Measurements from ENCODE around the gene TSPAN18.

The TSPAN18 gene

DNA sequence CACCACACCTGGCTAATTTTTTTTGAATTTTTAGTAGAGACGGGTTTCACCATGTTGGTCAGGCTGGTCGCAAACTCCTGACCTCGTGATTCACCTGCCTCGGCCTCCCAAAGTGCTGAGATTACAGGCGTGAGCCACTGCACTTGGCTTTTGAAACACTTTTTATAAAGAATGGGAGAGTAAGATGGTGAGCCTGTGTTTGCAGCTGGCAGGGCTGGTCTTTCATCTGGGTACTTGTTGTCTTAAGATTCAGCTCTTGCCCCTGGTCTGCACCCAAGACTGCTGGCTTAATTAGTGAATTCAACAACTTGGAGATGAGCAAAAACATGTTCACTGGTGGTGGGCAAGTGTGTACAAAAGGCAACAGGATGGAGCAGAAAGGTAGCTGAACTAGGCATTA lies 4.0 kb downstream of the TSPAN18 start:
- Histone ChIP-seq H3K4me1 (ENCODE audit: insufficient read depth, insufficient read length) (peaks cover 37% of the 10 kb centered on the region), H3K9me3 (ENCODE audit: insufficient read depth, low read length) (no peaks in the 10 kb centered on the region), H3K27me3 (ENCODE audit: insufficient read depth, insufficient read length) (no peaks in the 10 kb centered on the region)

DNA sequence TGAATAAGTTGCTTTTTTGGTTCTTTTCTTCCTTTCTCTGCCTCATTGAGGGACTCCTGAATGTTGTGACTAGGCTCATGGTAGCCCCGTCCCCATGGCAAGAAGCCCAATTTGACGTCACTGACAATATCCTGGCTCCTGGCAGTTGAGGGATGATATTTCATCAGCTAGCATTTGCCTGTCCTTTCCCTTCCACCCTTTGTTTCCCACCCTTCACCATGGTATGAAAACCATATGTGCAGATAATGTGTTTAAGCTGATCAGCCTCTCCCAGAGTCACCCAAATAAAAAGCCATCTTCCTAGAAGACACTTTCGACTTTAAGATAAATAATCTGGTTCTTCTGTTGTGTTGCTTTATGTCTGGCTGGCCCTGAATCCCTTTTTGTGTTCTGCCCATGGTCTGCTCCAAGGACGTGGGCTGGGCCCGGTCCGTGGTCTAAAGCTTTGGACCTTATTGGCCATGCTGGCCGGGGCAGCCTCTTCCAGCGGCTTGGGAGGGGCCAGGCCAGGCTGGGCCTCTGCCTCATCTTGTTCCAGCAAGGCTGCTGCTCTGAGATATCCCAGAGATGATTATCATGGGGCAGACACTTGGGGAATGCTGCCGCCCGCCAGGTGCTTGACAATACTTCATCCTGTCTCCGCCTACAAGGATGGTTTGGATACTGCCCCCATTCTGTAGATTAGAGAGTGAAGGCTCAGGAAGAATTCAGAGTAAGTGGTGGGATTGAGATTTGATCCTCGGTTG lies 5.1 kb downstream of the TSPAN18 start:
- no peaks in the 10 kb centered on the region for H3K9me3 ChIP-seq (ENCODE audit: insufficient read depth, low read length)
- no peak for DNase-seq (ENCODE audit: low read depth, low spot score)
- H3K4me3 ChIP-seq (ENCODE audit: insufficient read length, low read depth) = no peak overlapping the region
- no peaks in the 10 kb centered on the region for H3K27me3 ChIP-seq (ENCODE audit: insufficient read depth, insufficient read length)
- peaks cover 20% of the 10 kb centered on the region for H3K36me3 ChIP-seq (ENCODE audit: insufficient read depth, insufficient read length, low read length)
- H3K4me1 ChIP-seq (ENCODE audit: insufficient read depth, insufficient read length) = peaks cover 34% of the 10 kb centered on the region
- no peak overlapping the region for H3K9ac ChIP-seq (ENCODE audit: insufficient read length, low read depth)
- TF ChIP-seq YY1 (IDR thresholded peaks at IDR 0.05; ENCODE audit: insufficient read depth, insufficient read length) = no peak

More for the DNA sequence above, 4.0 kb downstream of the TSPAN18 start:
- TF ChIP-seq YY1 (IDR thresholded peaks at IDR 0.05; ENCODE audit: insufficient read depth, insufficient read length) (no peak), SUZ12 (IDR thresholded peaks at IDR 0.05; ENCODE audit: extremely low read depth, insufficient read depth, insufficient read length) (no peak), ZNF274 (IDR thresholded peaks at IDR 0.05; ENCODE audit: low read depth, low read length) (no peak)
- H3K4me3 ChIP-seq (ENCODE audit: insufficient read length, low read depth) = no peak overlapping the region
- no peak overlapping the region for H3K9ac ChIP-seq (ENCODE audit: insufficient read length, low read depth)
- peaks cover 11% of the 10 kb centered on the region for H3K36me3 ChIP-seq (ENCODE audit: insufficient read depth, insufficient read length, low read length)
- no peak for DNase-seq (ENCODE audit: low read depth, low spot score)

DNA sequence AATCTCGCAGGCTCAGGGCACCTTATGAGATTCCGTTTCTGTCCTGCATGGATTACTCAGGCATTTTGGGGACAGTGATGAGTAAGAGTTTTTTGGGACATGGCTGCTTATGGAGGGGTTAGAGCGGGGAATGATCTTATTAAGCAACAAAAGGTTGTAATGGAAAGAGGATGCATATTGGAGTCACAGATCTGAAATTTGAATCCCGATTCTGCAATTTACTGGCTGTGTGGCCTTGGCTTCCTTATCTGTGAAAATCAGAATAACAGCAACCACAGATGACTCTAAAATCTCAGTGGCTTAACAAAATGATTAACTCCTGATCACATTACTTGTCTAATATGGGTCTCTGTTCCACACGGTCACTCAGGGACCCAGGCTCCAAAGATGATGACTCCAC lies 5.8 kb downstream of the TSPAN18 start:
- no peak for TF ChIP-seq ZNF274 (IDR thresholded peaks at IDR 0.05; ENCODE audit: low read depth, low read length)
- TF ChIP-seq YY1 (IDR thresholded peaks at IDR 0.05; ENCODE audit: insufficient read depth, insufficient read length) = no peak
- TF ChIP-seq SUZ12 (IDR thresholded peaks at IDR 0.05; ENCODE audit: extremely low read depth, insufficient read depth, insufficient read length) = no peak
- Histone ChIP-seq H3K27me3 (ENCODE audit: insufficient read depth, insufficient read length) (no peaks in the 10 kb centered on the region), H3K36me3 (ENCODE audit: insufficient read depth, insufficient read length, low read length) (peaks cover 27% of the 10 kb centered on the region), H3K4me1 (ENCODE audit: insufficient read depth, insufficient read length) (peaks cover 34% of the 10 kb centered on the region), H3K9ac (ENCODE audit: insufficient read length, low read depth) (no peak overlapping the region), H3K4me3 (ENCODE audit: insufficient read length, low read depth) (no peak overlapping the region), H3K9me3 (ENCODE audit: insufficient read depth, low read length) (no peaks in the 10 kb centered on the region)
- no peak for DNase-seq (ENCODE audit: low read depth, low spot score)

DNA sequence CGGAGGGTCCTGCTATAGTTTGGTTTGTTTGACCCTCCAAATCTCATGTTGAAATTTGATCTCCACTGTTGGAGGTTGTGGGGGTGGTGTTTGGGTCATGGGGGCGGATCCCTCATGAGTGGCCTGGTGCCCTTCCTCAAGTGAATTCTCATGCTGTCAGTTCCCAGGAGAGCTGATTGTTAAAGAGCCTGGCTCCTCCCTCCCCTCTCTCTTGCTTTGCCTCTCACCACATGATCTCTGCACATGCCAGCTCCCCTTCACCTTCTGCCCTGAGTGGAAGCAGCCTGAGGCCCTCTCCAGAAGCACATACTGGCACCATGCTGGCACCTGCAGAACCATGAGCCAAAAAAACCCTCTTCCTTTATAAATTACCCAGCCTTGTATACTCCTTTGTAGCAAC lies 7.1 kb downstream of the TSPAN18 start:
- no peaks in the 10 kb centered on the region for H3K27me3 ChIP-seq (ENCODE audit: insufficient read depth, insufficient read length)
- no peak overlapping the region for H3K9ac ChIP-seq (ENCODE audit: insufficient read length, low read depth)

DNA sequence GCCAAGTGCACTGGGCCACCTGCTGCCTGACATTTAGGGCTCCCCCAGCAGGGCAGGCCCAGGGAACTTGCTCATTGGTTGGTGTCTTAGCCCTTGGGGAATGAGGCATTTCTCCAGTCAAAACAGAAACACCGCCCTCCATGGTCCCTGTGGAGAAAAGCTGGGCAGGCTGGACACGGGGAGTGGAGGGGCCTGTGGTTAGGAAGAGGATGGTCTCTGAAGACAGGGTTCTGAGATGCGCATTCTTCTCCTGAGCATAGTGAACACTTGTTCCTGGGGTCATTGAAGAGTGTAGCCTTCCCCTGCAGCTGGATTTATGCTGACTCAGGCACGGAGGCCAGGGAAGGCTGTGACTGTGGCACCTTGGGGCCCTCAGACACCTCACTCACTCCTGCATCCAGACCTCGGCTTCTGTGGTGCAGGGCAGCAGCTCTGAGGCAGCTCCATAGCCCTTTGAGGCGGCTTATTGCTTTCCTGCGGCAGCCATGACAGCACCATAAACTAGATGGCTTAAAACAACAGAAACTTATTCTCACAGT lies 8.2 kb downstream of the TSPAN18 start:
- Histone ChIP-seq H3K9me3 (ENCODE audit: insufficient read depth, low read length) (no peaks in the 10 kb centered on the region), H3K4me1 (ENCODE audit: insufficient read depth, insufficient read length) (peaks cover 25% of the 10 kb centered on the region), H3K9ac (ENCODE audit: insufficient read length, low read depth) (no peak overlapping the region), H3K36me3 (ENCODE audit: insufficient read depth, insufficient read length, low read length) (peaks cover 46% of the 10 kb centered on the region), H3K4me3 (ENCODE audit: insufficient read length, low read depth) (no peak overlapping the region), H3K27me3 (ENCODE audit: insufficient read depth, insufficient read length) (no peaks in the 10 kb centered on the region)
- no peak for TF ChIP-seq SUZ12 (IDR thresholded peaks at IDR 0.05; ENCODE audit: extremely low read depth, insufficient read depth, insufficient read length)
- TF ChIP-seq YY1 (IDR thresholded peaks at IDR 0.05; ENCODE audit: insufficient read depth, insufficient read length) = no peak
- no peak for TF ChIP-seq ZNF274 (IDR thresholded peaks at IDR 0.05; ENCODE audit: low read depth, low read length)
- DNase-seq (ENCODE audit: low read depth, low spot score) = no peak

More for the DNA sequence above, 7.1 kb downstream of the TSPAN18 start:
- TF ChIP-seq ZNF274 (IDR thresholded peaks at IDR 0.05; ENCODE audit: low read depth, low read length) = no peak
- Histone ChIP-seq H3K36me3 (ENCODE audit: insufficient read depth, insufficient read length, low read length) (peaks cover 40% of the 10 kb centered on the region), H3K4me1 (ENCODE audit: insufficient read depth, insufficient read length) (peaks cover 30% of the 10 kb centered on the region), H3K9me3 (ENCODE audit: insufficient read depth, low read length) (no peaks in the 10 kb centered on the region), H3K4me3 (ENCODE audit: insufficient read length, low read depth) (no peak overlapping the region)
- no peak for DNase-seq (ENCODE audit: low read depth, low spot score)

DNA sequence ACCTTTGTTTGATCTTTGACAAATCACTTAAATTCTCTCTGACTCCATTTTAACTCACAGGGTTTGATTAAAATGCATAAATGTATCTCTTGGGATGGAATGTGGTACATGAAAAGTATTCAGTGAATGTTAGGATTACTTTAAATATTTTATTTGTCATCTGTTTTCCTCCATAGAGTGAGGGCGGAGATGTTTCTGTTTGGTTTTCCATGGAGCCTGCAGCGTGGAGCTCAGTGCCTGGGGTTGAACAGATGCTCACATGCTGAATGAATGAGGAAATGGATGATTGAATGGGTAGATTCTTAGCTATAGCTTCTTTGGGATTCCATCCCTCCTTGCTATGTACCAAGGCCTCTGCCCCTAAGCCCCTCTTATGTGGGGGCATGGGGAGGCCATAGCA lies 10.0 kb downstream of the TSPAN18 start:
- no peaks in the 10 kb centered on the region for H3K27me3 ChIP-seq (ENCODE audit: insufficient read depth, insufficient read length)
- peaks cover 50% of the 10 kb centered on the region for H3K36me3 ChIP-seq (ENCODE audit: insufficient read depth, insufficient read length, low read length)

DNA sequence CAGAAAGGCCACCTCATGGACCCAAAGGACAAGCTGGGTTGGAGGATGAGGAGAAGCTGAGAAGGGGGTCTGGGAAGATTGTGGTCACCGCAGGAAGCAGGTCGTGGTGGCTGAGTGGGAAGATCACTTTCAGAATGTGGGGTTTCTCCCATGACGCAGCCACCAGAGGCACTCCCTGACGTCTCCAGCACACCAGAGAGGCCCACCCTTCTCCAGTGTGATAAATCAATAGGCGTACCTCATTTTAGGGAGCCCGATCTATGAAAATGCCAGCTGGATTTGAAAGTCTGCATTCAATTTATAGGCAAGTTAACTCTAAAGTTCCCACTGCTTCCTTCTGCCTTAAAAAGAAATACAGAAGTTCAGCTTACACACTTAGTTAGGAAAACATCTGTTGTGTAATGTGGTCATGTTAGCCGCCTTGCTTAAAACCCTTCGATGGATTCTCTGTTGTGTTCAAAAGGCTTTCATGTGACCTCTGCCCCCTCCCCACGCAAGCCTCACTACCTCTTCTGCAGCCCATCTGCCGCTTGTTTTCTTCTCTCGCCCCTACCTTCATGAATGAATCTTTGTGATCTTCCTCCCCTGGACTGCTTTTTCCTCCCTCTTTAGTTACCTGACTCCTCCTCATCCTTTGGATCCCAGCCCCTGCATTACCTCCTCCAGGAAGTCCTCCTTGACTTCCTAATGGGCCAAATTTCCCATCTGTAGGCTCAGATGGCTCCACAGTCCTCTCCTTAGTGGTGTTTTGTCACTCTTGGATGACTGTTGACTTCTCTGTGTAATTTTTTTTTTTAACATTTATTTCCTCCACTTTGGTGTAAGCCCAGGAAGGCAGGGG lies 10.7 kb downstream of the TSPAN18 start:
- TF ChIP-seq YY1 (IDR thresholded peaks at IDR 0.05; ENCODE audit: insufficient read depth, insufficient read length) (no peak), ZNF274 (IDR thresholded peaks at IDR 0.05; ENCODE audit: low read depth, low read length) (no peak), SUZ12 (IDR thresholded peaks at IDR 0.05; ENCODE audit: extremely low read depth, insufficient read depth, insufficient read length) (no peak)
- H3K36me3 ChIP-seq (ENCODE audit: insufficient read depth, insufficient read length, low read length) = peaks cover 50% of the 10 kb centered on the region
- no peak for DNase-seq (ENCODE audit: low read depth, low spot score)
- no peaks in the 10 kb centered on the region for H3K9me3 ChIP-seq (ENCODE audit: insufficient read depth, low read length)
- H3K4me3 ChIP-seq (ENCODE audit: insufficient read length, low read depth) = no peak overlapping the region
- H3K4me1 ChIP-seq (ENCODE audit: insufficient read depth, insufficient read length) = peaks cover 40% of the 10 kb centered on the region
- H3K9ac ChIP-seq (ENCODE audit: insufficient read length, low read depth) = no peak overlapping the region
- no peaks in the 10 kb centered on the region for H3K27me3 ChIP-seq (ENCODE audit: insufficient read depth, insufficient read length)

More for the DNA sequence above, 10.0 kb downstream of the TSPAN18 start:
- Histone ChIP-seq H3K9ac (ENCODE audit: insufficient read length, low read depth) (no peak overlapping the region), H3K9me3 (ENCODE audit: insufficient read depth, low read length) (no peaks in the 10 kb centered on the region), H3K4me1 (ENCODE audit: insufficient read depth, insufficient read length) (peaks cover 35% of the 10 kb centered on the region), H3K4me3 (ENCODE audit: insufficient read length, low read depth) (no peak overlapping the region)
- DNase-seq (ENCODE audit: low read depth, low spot score) = no peak
- TF ChIP-seq YY1 (IDR thresholded peaks at IDR 0.05; ENCODE audit: insufficient read depth, insufficient read length) (no peak), SUZ12 (IDR thresholded peaks at IDR 0.05; ENCODE audit: extremely low read depth, insufficient read depth, insufficient read length) (no peak)
